Gastroesophageal sphincter (tissue), 3 donors: ENCODE results near the gene DPYD.

ENCODE experiments used
- EP300 ChIP-seq: sonication (generic); formaldehyde crosslinking; IDR thresholded peaks from one replicate; pipeline ENCODE4 v1.6.1; 2017; ENCODE audit warnings: antibody characterized with exemption, mild to moderate bottlenecking
- POLR2A ChIP-seq, 2 donors: fragments of 450-650 bp; IDR thresholded peaks; one replicate each; pipeline ENCODE4 v1.6.1; 2017; ENCODE audit warnings: antibody characterized with exemption in 2 of 2, mild to moderate bottlenecking in 2 of 2, moderate library complexity in 1 of 2
- TF ChIP-seq, protein P1 (sequence below), 4 experiments: fragments of 200-600 bp in 2 of 4; fragments of 450-650 bp in 2 of 4; sonication (generic) in 1 of 4; IDR thresholded peaks; one replicate each; pipeline ENCODE4 v1.5.1; 2017 to 2019; ENCODE audit warnings: antibody characterized with exemption in 4 of 4, mild to moderate bottlenecking in 2 of 4, moderate library complexity in 2 of 4

DNA sequence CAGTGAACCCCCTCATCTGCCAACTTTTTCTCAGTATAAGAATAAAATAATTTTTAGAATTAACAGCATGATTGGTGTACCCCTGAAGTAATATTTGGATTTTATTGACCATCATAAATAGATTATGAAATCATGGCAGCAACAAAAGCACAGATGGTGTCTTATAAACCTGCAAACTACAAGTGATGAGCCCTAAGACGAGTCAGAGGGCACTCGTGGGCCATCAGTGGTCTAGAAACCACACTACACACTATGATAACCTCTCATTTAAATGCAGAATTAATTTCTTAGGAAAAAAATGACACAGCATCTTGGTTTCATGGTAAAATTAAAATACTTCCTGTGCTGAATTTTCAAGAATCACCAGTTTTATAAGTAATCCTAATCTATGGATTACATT lies 886.9 kb downstream of the DPYD start:
- TF ChIP-seq POLR2A (IDR thresholded peaks at IDR 0.05) = no peak
- TF ChIP-seq, protein P1, sequence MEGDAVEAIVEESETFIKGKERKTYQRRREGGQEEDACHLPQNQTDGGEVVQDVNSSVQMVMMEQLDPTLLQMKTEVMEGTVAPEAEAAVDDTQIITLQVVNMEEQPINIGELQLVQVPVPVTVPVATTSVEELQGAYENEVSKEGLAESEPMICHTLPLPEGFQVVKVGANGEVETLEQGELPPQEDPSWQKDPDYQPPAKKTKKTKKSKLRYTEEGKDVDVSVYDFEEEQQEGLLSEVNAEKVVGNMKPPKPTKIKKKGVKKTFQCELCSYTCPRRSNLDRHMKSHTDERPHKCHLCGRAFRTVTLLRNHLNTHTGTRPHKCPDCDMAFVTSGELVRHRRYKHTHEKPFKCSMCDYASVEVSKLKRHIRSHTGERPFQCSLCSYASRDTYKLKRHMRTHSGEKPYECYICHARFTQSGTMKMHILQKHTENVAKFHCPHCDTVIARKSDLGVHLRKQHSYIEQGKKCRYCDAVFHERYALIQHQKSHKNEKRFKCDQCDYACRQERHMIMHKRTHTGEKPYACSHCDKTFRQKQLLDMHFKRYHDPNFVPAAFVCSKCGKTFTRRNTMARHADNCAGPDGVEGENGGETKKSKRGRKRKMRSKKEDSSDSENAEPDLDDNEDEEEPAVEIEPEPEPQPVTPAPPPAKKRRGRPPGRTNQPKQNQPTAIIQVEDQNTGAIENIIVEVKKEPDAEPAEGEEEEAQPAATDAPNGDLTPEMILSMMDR (IDR thresholded peaks at IDR 0.05) = no peak
- no peak for TF ChIP-seq EP300
